Uterine smooth muscle cell (primary cell): Measurements from ENCODE around the gene TMEM163. TPM values are rescaled to one million over a fixed set of nuclear protein-coding genes. Genes with fewer than 3 reads are reported as not detected.

Source experiments
- total RNA-seq: library from RNA; depleted of rRNA; stranded (reverse); fragments of >200 nt; gene quantifications from 2 replicates; pipeline ENCODE4 v1.2.3, GENCODE V29; 2014

Gene TMEM163
- total RNA-seq = not detected in 2 replicates

GRCh38 chr2:134718817-134719814 is at the start of gene TMEM163:
TSS of gene TMEM163 (minus strand) at chr2:134719000.

Other genes with a start within 250 kb of the TMEM163 start
- gene ACMSD, start 119.6 kb upstream of the TMEM163 start, total RNA-seq = not detected in 2 replicates
- 27.7 and 29.7 TPM in 2 replicates for gene CCNT2, start 199.8 kb upstream of the TMEM163 start, total RNA-seq